HepG2 (cell line): ENCODE results near the gene GGA1. TPM values are rescaled to one million over a fixed set of nuclear protein-coding genes. Genes with fewer than 3 reads are reported as not detected.
A peak's percentile ranks its signal among the peaks of the same experiment; 100 is the strongest.

Experiments
- ADNP ChIP-seq: sonication (generic); formaldehyde crosslinking; IDR thresholded peaks from 2 replicates; pipeline ENCODE4 v1.4.0; 2020; ENCODE audit warnings: missing genetic modification reagents
- CHD4 ChIP-seq: fragments of 200-600 bp; sonication (generic); IDR thresholded peaks from 2 replicates; pipeline ENCODE4 v1.7.0; 2017; ENCODE audit warnings: mild to moderate bottlenecking, low read length, borderline replicate concordance
- EP300 ChIP-seq, 3 experiments: sonication (generic) in 1 of 3; formaldehyde crosslinking in 1 of 3; IDR thresholded peaks; 2 replicates each; pipeline versions ENCODE4 v1.5.1 to v1.6.1; 2011 to 2020; ENCODE audit warnings: low read depth in 2 of 3, low read length in 2 of 3, borderline replicate concordance in 1 of 3, improper control_type of control experiment in 1 of 3, mild to moderate bottlenecking in 1 of 3, missing genetic modification reagents in 1 of 3, moderate library complexity in 1 of 3
- HNF1A ChIP-seq, 2 experiments: sonication (generic) in 1 of 2; formaldehyde crosslinking in 1 of 2; IDR thresholded peaks; 2 replicates each; pipeline versions ENCODE4 v1.4.0 to v1.6.1; 2016 to 2020; ENCODE audit warnings: borderline replicate concordance in 1 of 2, low read depth in 1 of 2, mild to moderate bottlenecking in 1 of 2, missing genetic modification reagents in 1 of 2
- KAT7 ChIP-seq: IDR thresholded peaks from 2 replicates; pipeline ENCODE4 v1.6.1; 2018; ENCODE audit warnings: borderline replicate concordance, missing compliant biosample characterization
- MIXL1 ChIP-seq: IDR thresholded peaks from 2 replicates; pipeline ENCODE4 v1.6.1; 2016
- MYPOP ChIP-seq: sonication (generic); formaldehyde crosslinking; IDR thresholded peaks from 2 replicates; pipeline ENCODE4 v1.8.1; 2023; ENCODE audit warnings: mild to moderate bottlenecking, moderate library complexity, missing genetic modification reagents
- PAWR ChIP-seq: sonication (generic); formaldehyde crosslinking; IDR thresholded peaks from 2 replicates; pipeline ENCODE4 v1.4.0; 2020; ENCODE audit warnings: missing genetic modification reagents, mild to moderate bottlenecking, borderline replicate concordance
- PLSCR1 ChIP-seq: sonication (generic); formaldehyde crosslinking; IDR thresholded peaks from 2 replicates; pipeline ENCODE4 v1.5.0; 2020; ENCODE audit warnings: missing genetic modification reagents, mild to moderate bottlenecking, borderline replicate concordance
- ZMYM4 ChIP-seq: sonication (generic); formaldehyde crosslinking; IDR thresholded peaks from 2 replicates; pipeline ENCODE4 v1.8.1; 2023; ENCODE audit warnings: mild to moderate bottlenecking, missing genetic modification reagents
- ZNF33B ChIP-seq: sonication (generic); formaldehyde crosslinking; IDR thresholded peaks from 2 replicates; pipeline ENCODE4 v1.5.1; 2020; ENCODE audit warnings: mild to moderate bottlenecking, missing genetic modification reagents
- ZNF512B ChIP-seq: sonication (generic); formaldehyde crosslinking; IDR thresholded peaks from 2 replicates; pipeline ENCODE4 v1.5.1; 2020; ENCODE audit warnings: missing genetic modification reagents, mild to moderate bottlenecking, borderline replicate concordance
- ZNF547 ChIP-seq: sonication (generic); formaldehyde crosslinking; IDR thresholded peaks from 2 replicates; pipeline ENCODE4 v1.5.1; 2020; ENCODE audit warnings: mild to moderate bottlenecking, missing genetic modification reagents
- ZNF660 ChIP-seq: sonication (generic); formaldehyde crosslinking; IDR thresholded peaks from 2 replicates; pipeline ENCODE4 v1.5.1; 2020; ENCODE audit warnings: mild to moderate bottlenecking, low read depth, missing genetic modification reagents, borderline replicate concordance
- ZNF841 ChIP-seq: sonication (generic); formaldehyde crosslinking; IDR thresholded peaks from 2 replicates; pipeline ENCODE4 v1.8.1; 2023; ENCODE audit warnings: missing genetic modification reagents, borderline replicate concordance
- polyA plus RNA-seq, 8 experiments: library from polyadenylated mRNA; depleted of rRNA in 3 of 8; stranded (reverse) in 7 of 8; unstranded in 1 of 8; fragments of >200 nt; fragmentation: Illumina TruSeq in 4 of 8; extraction: Trizol in 4 of 8; gene quantifications; 2 replicates each; pipeline versions ENCODE4 v1.2.1 to v1.2.3, GENCODE V29; 2011 to 2016; ENCODE audit warnings: low read depth in 4 of 8, missing spikeins in 1 of 8, mixed read lengths in 1 of 8; ENCODE audit not compliant: insufficient read depth in 1 of 8
- total RNA-seq, 5 experiments: library from RNA; depleted of rRNA; stranded (reverse); fragments of >200 nt; fragmentation: Illumina TruSeq; extraction: Trizol; gene quantifications; 2 replicates each; pipeline ENCODE4 v1.2.3, GENCODE V29; 2016; ENCODE audit warnings: low read depth in 1 of 5
- TF ChIP-seq, protein P1 (sequence below): sonication (generic); formaldehyde crosslinking; IDR thresholded peaks from 2 replicates; pipeline ENCODE4 v1.8.0; 2022; ENCODE audit warnings: missing genetic modification reagents, mild to moderate bottlenecking, moderate library complexity, borderline replicate concordance

GGA1 gene
- total and polyA plus RNA-seq, 2 of the 13 experiments (the other 11 are each of a cell fraction or from before 2014, with no cell fraction given), result 29.1 to 87.2 TPM

DNA sequence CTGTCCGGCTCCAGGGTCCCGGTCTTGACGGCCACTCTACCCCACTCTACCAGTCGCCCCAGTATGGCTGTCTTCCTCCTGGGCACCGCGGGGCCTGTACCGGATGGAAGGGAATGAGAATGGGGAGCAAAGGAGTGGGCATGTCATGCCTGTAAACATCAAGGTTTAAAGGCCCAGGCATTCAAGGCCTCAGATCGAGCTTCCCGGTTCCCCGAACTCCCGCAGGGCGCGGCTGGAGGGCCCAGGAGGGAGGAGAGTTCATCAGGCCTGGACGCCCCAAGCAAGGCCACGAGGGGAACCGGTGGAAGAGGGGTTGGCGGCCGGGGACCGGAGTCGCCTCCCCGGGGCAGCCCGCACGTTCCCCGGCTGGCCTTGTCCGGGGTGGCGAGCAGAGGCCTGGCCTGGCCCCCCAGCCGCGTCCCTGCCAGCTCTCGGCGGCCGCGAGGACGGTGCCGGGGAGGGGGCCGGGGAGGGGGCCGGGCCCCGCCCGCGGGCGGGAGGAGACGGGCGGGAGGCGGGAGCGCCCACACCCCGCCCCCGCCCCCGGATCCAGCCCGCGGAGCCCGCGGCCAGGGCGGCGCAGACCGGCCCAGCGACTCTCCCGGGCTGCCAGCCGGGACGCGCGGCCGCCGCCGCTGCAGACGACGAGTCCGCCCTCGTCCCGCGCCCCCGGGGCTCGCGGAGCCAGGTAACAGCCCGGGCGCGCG lies 48.6 kb upstream of the GGA1 start, which contains the start of gene CDC42EP1 (continued):
- TF ChIP-seq HNF1A (IDR thresholded peaks at IDR 0.05; ENCODE audit: low read depth) (no peak), HNF1A (CRISPR knock-in tag; IDR thresholded peaks at IDR 0.05; ENCODE audit: borderline replicate concordance) (0 out of 2 replicates have a peak, but pooled peaks have one; percentile 39), ZNF660 (CRISPR knock-in tag) (no peak), EP300 (IDR thresholded peaks at IDR 0.05; ENCODE audit: low read depth in 2 of 2, low read length in 2 of 2) (0 out of 4 replicates have a peak, but pooled peaks of 1 of the 2 experiments have one; percentile 2), EP300 (CRISPR knock-in tag; IDR thresholded peaks at IDR 0.05; ENCODE audit: borderline replicate concordance) (no peak), CHD4 (no peak), PLSCR1 (CRISPR knock-in tag) (no peak), ZNF512B (no peak), PAWR (no peak), ZNF547 (CRISPR knock-in tag) (no peak), ZNF33B (CRISPR knock-in tag) (no peak), KAT7 (CRISPR knock-in tag) (peak; percentile 62; the same call in 1 of the 2 replicates), ZMYM4 (CRISPR knock-in tag) (peak; percentile 36; the same call in 1 of the 2 replicates), ADNP (CRISPR knock-in tag) (no peak), MYPOP (CRISPR knock-in tag) (no peak), MIXL1 (CRISPR knock-in tag) (no peak), ZNF841 (CRISPR knock-in tag) (no peak)
- TF ChIP-seq, protein P1, sequence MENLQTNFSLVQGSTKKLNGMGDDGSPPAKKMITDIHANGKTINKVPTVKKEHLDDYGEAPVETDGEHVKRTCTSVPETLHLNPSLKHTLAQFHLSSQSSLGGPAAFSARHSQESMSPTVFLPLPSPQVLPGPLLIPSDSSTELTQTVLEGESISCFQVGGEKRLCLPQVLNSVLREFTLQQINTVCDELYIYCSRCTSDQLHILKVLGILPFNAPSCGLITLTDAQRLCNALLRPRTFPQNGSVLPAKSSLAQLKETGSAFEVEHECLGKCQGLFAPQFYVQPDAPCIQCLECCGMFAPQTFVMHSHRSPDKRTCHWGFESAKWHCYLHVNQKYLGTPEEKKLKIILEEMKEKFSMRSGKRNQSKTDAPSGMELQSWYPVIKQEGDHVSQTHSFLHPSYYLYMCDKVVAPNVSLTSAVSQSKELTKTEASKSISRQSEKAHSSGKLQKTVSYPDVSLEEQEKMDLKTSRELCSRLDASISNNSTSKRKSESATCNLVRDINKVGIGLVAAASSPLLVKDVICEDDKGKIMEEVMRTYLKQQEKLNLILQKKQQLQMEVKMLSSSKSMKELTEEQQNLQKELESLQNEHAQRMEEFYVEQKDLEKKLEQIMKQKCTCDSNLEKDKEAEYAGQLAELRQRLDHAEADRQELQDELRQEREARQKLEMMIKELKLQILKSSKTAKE, result no peak
